GM19324 (cell line): ENCODE measurements around the gene COL9A1.

Source experiments
- ATAC-seq: cut with Tn5 transposase; IDR thresholded peaks from one replicate; pipeline ENCODE4 v1.9.1; 2021; ENCODE audit warnings: mild to moderate bottlenecking, moderate library complexity; ENCODE audit not compliant: unreplicated experiment, low FRiP score

The COL9A1 gene

DNA sequence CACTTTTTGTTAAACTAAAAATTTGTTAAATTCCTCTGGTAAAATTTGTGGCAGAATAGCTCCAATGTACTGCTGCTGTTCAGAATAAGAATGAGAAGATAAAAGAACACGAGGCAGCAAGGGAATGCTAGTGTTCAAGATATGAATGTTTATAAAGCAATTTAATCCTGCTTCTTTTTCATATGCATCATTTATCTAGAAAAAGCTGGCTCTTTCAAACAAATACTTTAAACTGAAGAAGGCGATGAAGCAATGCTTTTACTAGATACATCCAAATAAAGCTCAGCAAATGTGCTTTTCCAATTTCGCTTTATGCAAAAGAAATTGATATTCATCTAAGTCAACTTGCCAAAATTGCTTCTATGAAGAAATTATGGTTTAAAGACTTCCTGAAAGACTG lies 66.5 kb downstream of the COL9A1 start:
- no peak for ATAC-seq

DNA sequence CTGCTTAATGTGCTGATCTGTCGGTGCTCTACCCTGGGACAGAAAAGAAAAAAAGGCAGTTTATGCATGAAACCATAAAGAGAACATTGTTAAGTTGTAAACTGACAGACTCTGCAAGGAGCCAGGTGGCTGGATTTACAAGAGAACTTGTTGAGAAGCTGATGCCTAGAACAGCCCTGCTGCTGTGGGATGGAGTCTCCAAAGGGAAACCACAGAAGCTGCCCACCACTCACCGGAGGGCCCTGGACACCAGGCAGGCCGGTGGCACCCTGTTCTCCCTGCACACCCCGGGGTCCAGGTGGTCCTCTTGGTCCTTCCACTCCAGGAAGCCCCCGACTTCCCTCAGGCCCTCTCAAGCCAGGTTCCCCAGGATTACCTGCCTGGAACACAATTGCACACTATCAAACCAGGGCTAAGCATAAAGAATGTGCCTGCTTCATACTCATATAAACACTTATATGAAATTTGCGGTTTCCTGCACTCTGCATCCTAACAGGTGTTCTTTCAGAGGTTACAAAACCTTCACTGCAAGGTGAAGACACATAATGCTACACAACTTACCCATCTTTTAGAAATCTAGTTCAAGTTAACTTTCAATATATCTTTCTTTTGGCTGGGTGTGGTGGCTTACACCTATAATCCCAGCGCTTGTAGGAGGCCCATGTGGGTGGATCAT lies 68.2 kb downstream of the COL9A1 start:
- ATAC-seq, result no peak

DNA sequence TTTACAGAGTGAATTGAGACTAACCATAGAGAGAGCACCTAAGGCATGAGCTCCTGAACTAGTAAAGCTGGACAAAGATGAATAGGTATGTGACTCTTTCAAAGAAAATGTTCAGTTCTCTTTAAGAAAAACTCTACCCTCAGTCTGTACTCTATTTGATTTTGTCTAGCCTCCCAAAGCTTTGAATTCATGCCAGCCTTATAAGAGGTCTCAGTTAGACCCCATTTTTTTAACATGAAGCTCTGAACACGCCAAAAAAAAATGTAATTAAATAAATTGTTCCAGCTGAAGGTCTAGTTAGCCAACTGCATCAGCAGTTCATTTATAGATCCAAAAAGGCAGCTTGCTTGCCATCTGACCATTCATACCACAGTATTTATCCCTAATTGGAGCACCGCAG lies 71.6 kb downstream of the COL9A1 start:
- ATAC-seq, result no peak

DNA sequence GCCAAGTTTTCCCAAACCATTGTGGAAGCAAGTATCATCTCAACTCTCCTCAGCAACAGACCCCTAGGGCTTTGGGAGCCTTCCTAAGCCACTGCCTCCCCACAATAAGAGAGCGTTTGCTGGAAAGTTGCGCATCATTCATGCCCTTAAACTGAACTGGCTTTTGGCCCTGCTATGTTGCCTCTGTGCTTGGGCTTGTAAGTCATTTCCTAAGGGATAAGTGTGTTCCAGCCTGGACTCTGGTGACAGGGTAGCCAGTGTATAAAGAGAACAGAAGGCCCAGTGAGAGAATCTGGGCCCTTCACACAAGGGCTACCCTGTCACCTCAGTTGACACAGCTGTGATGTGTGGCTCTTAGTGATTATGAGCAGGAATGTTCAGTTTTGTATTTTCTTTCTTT lies 77.8 kb downstream of the COL9A1 start:
- ATAC-seq, result no peak

- ATAC-seq, result no peak
Measured at GRCh38 chr6:70222439-70222749, 80.5 kb downstream of the COL9A1 start.

DNA sequence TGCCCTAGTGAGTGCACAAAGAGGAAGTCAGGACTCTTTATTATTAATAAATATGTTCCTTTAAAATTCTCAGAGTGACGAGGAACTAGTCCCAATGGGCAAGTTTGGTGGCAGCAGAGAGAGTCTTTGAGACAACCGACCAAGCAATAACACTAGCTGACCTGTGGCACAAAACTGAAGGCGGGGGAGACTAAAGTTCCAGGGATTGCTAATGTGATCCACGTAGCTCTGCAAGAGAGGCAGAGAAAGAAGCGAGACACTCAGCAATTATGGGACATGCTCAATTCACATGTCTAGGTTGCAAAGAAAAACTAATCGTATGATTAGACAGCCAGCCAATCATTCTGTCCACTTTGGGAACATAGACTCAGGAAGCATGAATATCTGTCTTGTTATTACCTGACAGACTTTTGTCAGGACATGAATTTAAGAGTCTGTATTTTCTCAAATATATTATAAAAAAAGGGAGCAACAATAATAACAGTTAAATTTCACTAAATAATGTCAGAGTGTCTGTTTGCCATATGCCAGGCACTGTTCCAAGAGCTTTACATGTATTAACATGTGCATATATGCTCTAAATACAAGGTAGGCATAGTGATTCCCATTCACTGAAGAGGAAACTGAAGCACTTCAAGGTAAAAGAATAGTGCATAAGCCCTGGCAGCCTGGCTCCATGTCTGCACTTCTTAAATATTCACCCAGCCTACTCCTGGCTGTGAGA lies 81.0 kb downstream of the COL9A1 start:
- ATAC-seq, result no peak

- ATAC-seq, result no peak
Measured at GRCh38 chr6:70221025-70221714, 81.7 kb downstream of the COL9A1 start.

- no peak for ATAC-seq
Measured at GRCh38 chr6:70219943-70220613, 82.8 kb downstream of the COL9A1 start.

- no peak for ATAC-seq
Measured at GRCh38 chr6:70216767-70217166, 86.1 kb downstream of the COL9A1 start.

DNA sequence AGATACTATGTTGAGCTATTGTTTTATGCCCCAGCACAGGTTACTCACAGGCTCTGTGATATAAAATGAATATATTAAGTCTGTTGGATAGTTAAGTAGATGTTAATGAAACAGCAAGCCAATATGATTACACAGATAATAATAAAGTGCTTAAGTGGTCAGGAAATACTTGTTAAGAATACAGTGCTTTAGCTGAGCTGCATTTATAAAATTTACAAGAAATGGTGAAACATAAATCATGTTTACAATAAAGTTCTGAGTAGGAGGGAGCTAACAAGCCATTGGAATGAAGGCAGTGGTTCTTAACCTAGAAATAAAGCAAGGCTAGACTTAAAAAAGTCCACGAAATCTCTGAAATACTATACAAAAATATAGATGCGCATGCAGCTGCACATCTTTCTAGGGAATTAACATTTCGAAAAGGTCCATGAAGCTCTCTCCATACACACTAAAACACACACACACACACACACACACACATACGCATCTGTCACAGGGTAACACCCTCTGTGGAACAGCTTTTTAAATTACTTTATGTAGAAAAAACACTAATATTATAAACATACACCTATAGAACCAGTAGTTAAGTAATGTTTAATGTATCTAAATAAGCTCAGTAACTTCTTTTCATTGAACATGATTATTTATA lies 87.3 kb downstream of the COL9A1 start:
- no peak for ATAC-seq

DNA sequence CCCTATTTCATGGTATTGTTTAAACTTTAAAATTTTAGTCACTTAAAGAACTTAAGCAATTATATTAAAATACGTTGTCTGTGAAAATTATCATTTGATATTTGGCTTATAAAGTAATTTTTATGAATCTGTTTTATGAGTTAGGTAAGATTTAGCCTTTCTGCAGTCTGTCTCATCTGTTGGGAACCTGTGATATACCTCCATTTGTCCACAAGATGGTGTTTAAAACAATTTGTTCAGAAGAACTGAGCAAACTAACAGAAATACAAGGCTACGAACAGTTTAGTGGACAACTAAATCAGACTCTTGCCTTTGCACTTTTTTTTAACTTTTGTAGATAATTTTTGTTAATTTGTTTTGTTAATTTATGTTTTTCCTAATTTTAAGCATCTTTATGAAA lies 92.4 kb downstream of the COL9A1 start:
- no peak for ATAC-seq

DNA sequence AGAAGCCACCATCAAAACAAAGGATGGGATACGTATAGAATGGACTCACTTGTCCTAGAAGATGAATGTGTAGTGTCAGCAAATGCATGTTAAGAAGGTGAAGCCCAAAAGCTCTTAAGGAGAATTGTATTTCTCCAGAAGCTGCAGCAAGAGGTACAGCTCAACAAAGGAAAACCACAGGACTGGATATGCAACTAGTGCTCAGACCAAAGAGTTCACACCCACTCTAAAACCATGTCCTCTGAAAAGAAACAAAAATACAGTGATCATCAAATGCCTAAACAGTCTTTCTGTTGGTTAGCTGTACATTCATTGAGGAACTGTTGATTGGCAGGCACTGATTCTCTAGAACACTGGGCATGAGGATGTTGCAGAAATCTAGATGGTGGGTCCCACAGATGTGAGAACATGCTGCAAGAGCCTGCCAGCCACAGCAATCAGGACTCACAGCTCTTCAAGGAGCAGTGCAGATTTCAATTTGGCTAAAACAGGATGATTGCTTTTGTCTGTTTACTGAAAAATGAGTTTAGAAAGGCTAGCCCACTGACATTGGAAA lies 94.6 kb downstream of the COL9A1 start:
- no peak for ATAC-seq

DNA sequence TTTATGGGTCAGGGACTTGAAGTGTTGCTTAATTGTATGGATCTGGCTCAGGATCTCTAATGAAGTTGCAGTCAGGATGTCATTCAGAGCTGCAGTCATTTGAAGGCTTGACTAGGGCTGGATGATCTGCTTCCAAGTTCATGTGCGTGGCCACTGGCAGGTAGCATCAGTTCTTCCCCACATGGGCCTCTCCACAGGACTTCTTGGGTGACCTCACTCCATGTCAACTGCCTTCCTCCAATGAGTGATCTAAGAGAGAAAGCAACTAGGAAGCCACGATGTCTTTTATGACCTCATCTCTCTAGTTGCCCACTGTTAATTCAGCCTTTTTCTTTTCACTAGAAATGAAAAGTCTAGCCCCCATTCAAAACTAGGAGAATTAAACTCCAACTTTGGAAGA lies 104.1 kb downstream of the COL9A1 start:
- no peak for ATAC-seq

GRCh38 chr6:70196531-70196930 lies 106.4 kb downstream of the COL9A1 start:
- ATAC-seq, result no peak

DNA sequence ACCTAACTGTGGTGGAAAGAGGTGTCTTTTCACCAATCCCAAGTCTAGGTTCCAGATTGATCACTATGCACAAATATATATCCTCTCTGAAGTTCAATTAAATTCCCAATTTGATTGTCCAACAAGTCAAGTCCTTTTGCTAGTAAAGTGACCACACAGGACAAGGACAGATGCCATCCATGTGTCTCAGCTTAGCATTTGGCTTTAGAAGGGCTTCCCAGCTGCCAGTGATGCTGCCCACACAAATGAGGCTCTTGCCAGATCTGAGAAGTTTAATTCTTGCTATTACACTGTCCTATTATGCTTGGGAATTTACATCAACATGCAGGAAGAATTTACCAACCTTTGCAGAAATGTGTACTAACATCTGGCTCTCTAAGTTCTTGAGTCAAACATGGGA lies 108.5 kb downstream of the COL9A1 start:
- ATAC-seq, result no peak

DNA sequence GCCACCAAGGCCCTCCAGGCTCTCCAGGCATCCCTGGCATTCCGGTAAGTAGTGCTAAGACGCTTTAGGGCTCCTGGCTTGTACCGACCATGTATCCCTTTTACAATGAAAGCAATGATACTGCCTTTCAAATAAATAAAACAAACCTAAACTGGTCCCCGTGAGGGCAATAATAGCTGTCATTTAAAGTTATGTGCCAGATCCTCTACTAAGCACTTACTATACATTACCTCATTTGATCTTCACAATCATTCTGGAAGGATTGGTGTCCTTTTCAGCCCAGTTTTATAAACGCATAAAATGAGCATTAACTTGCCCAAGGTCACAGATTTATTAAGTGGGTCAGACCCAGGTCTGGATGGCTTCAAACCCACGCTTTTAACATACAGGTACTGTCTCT lies 114.7 kb downstream of the COL9A1 start:
- ATAC-seq, result no peak

DNA sequence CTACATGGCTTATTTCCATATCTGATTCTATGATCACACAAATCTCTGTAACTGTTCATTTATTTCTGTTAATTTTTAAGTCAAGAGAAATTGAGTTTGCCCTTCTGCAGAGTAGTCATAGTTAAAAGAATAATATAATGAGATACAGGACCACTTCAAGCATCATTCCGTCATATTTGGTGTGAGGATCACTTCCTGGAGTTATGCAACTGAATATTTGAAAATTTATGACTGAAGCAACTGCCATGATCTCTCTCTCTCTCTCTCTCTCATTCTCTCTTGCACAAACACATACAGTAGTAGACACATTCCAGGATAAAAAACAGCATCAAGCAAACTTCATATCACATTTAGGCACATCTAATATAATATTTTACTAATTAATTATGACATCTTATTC lies 116.4 kb downstream of the COL9A1 start:
- ATAC-seq, result no peak

- no peak for ATAC-seq
Measured at GRCh38 chr6:70184723-70185122, 118.2 kb downstream of the COL9A1 start.

GRCh38 chr6:70183538-70183937 lies 119.3 kb downstream of the COL9A1 start:
- ATAC-seq, result no peak

GRCh38 chr6:70180901-70181599 lies 121.8 kb downstream of the COL9A1 start:
- no peak for ATAC-seq
